GM21447 (cell line): Measurements from ENCODE around the gene SEC31A.
"Not testable (repeated sequence)": the region's sequence is repeated elsewhere in the genome, so short reads cannot be mapped to it uniquely, and the experiment has no call there.

Source experiments
- ATAC-seq: cut with Tn5 transposase; IDR thresholded peaks from one replicate; pipeline ENCODE4 v1.9.1; 2021; ENCODE audit not compliant: unreplicated experiment

The SEC31A gene

DNA sequence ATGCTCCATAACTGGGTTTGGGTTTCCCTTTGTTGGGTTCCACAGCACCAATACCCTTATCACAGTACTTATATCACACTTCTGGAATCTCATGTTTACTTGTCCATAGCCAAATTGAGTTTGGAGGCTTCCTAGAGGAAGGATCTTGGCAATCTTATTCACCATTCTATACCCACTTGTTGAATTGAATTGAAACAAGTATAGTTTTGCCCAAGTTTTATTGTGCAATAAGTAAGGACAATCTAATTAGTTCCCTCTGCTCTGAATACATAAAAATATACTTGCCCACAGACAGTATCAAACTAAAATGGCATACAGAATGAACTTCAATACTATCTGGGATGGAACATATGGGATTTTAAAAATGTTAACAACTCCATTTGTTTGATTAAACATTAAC lies 40.3 kb downstream of the SEC31A start:
- no peak for ATAC-seq

GRCh38 chr4:82848706-82849105 lies 42.2 kb downstream of the SEC31A start:
- ATAC-seq, result no peak

GRCh38 chr4:82842593-82842992 lies 48.4 kb downstream of the SEC31A start:
- no peak for ATAC-seq

- ATAC-seq, result no peak
Measured at GRCh38 chr4:82839624-82840023, 51.3 kb downstream of the SEC31A start.

DNA sequence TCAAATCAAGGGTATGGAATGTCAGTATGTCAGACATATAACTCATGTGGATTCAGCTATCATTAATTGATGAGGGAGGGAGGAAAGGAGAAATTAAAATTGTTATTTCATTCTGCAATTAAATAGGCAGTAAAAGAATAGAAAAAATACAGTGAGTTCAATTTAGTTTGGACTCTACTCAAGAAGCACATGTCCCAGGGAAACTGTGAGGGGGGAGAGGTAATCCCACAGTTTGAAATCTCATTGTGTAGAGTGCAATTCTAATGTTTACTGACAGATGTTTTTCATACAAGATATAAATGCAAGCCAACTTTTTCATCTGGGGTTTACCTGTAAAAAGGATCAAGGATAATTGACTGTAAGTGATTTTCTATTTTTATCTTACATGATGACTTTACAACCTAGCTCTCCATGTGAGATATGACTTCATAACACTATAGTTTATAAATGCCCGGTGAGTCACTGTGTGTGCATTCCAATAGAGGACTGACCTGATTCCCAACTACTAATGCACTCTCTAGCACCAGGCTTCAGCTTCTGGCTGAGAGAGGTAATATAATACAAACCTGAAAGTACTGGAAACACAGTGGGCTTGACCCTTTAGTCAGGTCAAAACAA lies 57.1 kb downstream of the SEC31A start:
- ATAC-seq, result no peak

GRCh38 chr4:82833060-82833459 lies 57.9 kb downstream of the SEC31A start:
- ATAC-seq, result not testable (repeated sequence)

GRCh38 chr4:82825425-82825824 lies 65.5 kb downstream of the SEC31A start:
- no peak for ATAC-seq

DNA sequence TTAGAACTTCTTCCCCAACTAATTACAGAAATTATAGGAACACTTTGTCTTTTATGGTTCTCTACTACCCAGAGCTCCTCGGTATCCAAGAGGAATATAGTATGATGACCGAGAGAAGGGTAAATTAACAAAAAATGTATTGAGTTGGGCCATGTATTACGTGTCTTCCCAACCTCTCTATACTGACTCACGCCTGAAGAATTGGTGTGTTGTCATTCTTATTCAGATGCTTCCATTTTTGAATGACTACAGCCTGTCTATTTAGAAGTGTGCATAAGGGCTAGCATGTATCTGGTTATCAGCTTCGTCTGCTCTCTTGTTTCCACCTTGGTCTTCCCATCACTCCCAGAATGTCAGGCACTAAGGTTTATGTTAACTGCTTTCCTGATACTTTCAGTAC lies 67.9 kb downstream of the SEC31A start:
- ATAC-seq, result no peak

DNA sequence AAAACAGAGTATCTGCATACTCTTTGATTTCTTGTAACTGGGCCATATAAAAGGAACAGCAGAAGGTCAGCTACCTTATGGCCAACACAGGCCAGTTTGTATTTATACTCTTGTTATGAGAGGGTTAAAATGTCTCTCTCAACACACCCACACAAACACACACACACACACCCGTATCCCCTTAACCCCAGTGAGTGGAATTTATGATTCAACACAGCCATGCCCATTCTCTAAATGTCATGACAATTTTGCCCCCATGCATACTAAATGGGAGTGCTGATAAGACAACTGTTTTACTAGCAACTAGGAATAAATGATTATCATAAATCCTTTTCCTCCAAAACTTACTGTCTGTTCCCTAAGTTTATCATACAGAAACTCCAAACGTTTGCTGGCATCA lies 70.3 kb downstream of the SEC31A start:
- no peak for ATAC-seq

DNA sequence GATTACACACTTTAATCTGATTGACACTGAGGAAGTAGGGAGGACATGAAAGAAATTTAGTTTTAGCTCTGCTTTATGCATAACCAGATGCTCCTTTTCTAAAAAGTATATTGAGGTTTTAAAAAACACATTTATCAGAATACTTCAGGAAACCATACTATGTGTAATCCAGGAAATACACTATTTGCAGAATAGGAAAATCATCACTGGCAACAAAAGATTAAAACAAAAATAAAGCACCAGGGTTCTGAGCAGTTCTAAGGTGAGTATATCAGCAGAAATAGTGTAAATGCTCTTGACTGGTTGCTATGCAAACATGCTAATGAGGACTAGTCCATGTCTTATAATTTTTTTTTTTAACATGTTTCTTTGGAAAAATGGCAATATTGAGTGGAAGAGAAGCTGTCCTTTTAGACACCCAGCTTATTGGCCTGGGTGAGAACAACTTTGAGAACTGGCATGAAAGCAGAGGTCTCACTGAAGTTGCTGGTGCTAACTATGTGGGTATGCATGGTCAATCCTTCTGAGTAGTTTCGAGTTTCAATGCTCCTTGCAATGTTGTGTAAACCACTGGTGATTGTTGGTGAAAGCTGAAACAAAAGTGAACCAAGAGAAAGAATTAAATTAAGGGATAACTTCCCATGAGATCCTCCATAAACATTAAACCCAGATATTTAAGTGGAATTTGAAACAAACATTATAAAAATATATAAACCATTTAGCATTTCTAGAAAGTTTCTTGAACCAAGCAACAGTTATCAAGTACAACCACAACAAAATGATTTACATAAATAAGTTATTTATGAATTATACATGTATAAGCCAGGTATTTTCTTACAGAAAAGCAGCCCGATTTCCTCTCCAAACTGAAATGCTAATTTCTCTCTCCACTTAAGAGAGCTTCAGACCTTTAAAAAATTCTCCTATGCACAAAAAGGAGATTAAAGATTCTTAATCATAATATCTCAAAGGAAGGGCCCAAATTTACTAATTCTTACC lies 72.0 kb downstream of the SEC31A start:
- no peak for ATAC-seq

- not testable (repeated sequence) for ATAC-seq
Measured at GRCh38 chr4:82816874-82817273, 74.1 kb downstream of the SEC31A start.

DNA sequence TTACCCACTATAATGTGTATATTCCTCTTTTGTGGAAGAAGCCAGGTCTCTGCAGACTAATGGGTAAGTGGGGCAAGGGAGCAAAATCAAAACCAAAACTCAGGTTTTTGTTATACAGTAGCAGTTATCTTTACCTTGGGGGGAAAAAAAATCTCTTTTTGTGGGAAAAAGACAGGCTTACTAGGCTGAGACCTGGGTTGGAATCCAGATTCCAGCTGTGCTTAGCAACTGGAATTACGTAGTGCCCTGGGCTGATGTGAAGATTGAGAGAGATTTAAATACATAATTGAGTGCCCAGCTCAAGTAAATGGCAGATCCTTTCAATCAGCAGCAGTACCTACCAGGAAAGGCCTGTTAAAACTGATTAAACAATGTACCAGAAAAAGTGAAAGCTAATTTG lies 76.9 kb downstream of the SEC31A start:
- no peak for ATAC-seq

DNA sequence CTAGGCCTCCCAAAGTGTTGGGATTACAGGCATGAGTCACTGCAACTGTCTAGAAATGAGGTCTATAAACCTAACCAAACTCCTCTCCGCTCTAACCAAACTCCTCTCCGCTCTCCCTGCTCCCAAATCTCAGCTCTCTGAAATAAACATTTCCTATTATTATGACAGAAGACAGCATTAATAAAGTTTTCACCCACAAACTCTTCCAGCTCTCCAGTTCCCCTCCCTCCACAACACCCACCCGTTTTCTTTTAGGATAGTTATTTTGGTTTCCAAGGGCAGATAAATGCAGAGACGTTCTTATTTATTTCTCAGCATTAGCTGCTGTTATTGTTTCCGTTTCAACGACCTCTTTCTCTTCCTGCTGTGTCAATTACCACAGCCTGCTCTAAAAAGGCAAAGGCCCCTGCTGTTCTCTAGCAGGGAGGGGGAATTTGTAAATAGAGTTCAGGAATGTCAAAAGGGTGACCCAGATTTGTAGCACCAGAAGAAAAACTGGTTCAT lies 79.1 kb downstream of the SEC31A start:
- no peak for ATAC-seq

- ATAC-seq, result no peak
Measured at GRCh38 chr4:82811392-82811791, 79.6 kb downstream of the SEC31A start.

DNA sequence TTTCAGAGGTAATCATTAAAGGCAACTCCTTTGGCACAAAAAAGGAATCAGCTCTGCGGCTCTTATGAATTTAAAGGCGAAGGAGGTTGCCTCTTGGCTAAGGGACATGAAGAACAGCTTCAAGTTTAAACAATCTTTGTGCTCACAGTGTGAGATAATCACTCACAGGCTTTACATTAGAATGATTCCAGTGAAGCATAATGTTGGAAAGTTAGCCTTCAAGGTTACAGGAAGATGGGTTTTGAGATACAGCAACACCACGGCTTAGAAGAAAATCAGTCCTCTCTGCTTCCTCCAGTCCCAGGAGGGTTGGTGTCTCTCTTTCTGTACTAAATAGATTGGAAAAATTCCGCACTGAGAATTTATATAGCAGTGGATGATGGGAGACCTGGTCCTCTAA lies 80.8 kb downstream of the SEC31A start:
- ATAC-seq, result no peak

- no peak for ATAC-seq
Measured at GRCh38 chr4:82809619-82810018, 81.3 kb downstream of the SEC31A start.

GRCh38 chr4:82803746-82804145 lies 87.2 kb downstream of the SEC31A start:
- no peak for ATAC-seq

DNA sequence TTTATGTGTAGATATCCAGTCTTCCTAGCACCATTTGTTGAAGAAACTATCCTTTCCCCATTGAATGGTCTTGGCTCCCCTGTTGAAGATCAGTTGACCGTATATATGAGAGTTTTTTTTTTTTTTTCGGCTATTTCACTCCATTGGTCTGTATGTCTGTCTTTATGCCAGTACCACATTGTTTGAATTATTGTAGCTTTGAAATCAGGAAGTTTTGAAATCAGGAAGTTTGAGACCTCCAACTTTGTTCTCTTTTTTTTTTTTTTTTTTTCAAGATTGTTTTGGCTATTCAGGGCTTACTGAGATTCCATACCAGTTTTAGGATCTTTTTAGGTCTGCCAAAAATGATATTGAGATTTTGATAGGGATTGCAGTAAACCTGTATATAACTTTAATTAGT lies 88.0 kb downstream of the SEC31A start:
- no peak for ATAC-seq

DNA sequence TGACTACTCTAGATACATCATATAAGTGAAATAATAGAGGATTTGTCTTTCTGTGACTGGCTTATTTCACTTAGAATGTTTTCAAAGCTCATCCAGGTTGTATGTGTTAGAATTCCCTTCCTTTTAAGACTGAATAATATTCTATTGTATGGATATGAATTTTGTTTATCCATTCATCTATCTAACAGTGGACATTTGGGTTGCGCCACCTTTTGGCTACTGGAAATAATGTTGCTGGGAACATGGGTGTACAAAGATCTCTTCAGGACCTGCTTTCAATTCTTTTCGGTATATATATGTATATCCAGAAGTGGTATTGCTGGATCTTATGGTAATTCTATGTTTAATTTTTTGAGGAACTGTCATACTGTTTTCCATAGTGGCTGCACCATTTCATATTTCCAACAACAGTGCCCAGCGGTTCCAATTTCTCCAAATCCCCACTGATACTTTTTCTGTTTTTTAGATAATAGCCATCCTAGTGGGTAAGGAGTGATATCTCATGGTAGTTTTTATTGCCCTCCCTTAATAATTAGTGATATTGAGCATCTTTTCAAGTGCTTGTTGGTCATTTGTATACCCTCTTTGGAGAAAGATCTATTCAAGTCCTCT lies 88.9 kb downstream of the SEC31A start:
- no peak for ATAC-seq

DNA sequence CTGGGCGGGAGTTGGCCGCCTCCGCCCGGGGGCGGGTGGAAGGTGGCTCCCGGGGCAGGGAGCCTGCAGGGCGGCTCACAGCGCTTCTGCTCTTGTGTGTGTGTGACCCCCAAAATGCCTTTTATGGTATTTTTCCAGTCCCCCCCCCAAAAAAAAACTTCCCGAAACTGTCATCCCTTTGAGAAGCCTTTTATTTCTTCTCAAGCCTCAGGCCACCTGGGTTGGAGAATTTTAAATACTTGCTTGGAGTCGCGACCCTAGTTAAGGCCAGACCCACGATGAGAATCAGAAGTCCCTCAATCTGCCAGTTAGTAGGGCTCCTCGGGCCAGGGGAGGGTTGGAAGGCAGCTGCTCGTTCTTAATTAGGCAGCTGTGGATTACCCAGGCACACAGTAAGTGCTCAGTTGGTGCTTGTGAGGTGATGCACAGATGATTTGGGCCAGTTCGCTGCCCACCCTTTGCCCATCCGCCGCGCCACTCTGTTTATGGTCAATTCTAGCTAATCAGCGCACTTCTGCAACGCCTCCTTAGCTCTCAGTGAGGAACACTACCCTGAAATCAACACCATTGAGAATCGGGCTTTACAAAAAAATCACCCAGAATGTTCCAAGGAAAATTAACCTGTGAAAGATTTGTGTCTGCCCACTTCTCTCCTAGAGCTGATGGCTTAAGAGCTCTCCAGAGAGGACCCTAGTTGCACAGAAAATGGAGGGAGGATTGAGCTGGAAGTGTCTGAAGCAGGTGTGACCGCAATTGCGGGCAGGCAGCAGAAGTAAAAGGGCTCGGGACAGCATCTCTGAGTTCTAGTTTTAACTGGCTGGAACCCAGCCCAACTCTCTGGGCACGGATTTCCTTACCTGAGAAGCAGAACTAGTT lies 91.7 kb downstream of the SEC31A start:
- ATAC-seq, result peak; percentile 23
